Measurements from ENCODE around the gene COX7A2L. TPM values are rescaled to one million over a fixed set of nuclear protein-coding genes. Genes with fewer than 3 reads are reported as not detected.

The COX7A2L gene
- total and polyA plus RNA-seq, 10 of the 15 experiments (the other 5 are each of a cell fraction or from before 2014, with no cell fraction given): 134 to 532 (median 222) TPM

GRCh38 chr2:42312106-42312505 is 48.9 kb downstream of the COX7A2L start:
- Histone ChIP-seq H3K4me2 (ENCODE audit: control insufficient read depth, insufficient read depth) (no peak overlapping the region), H3K4me1 (ENCODE audit: control insufficient read depth, insufficient read depth, low read length) (no peaks in the 10 kb centered on the region), H3K27me3 (replicated peaks in 1 of 2; ENCODE audit: control insufficient read depth in 2 of 2, insufficient read depth in 2 of 2, low read length in 1 of 2) (no peaks in the 10 kb centered on the region), H3K9me3 (replicated peaks; ENCODE audit: control insufficient read depth, insufficient read depth, low read length) (no peaks in the 10 kb centered on the region), H4K20me1 (ENCODE audit: control insufficient read depth, insufficient read depth) (no peaks in the 10 kb centered on the region), H2AFZ (ENCODE audit: control insufficient read depth, low read depth, low read length) (no peak overlapping the region), H3K36me3 (ENCODE audit: control insufficient read depth in 2 of 2, insufficient read depth in 2 of 2, low read length in 1 of 2) (peaks cover 0 to 9% of the 10 kb centered on the region in 2 experiments; a peak in 2 of 4 replicates), H3K27ac (ENCODE audit: control insufficient read depth, insufficient read depth) (no peak overlapping the region), H3K79me2 (ENCODE audit: control insufficient read depth, insufficient read depth, low read length) (no peaks in the 10 kb centered on the region), H3K9ac (ENCODE audit: control insufficient read depth, insufficient read depth, low read length) (no peak overlapping the region), H3K4me3 (no peak overlapping the region)
- ATAC-seq: no peak
- FAIRE-seq: no peak
- intact Hi-C loops (cut with micrococcal nuclease; ENCODE audit: unreplicated experiment): no loop called here
- SMC1A ChIA-PET (ENCODE audit: uncharacterized antibody, unreplicated experiment): interaction anchor here (1.0 kb wide), 1 partner anchor 11 kb away, joined by 3 read pairs; no protein-coding TSS in a partner anchor
- in situ Hi-C loops (cut with MboI): no loop called here
- no peak for TF ChIP-seq RAD21 (IDR thresholded peaks at IDR 0.05; ENCODE audit: insufficient read depth, low read depth, low read length)
- TF ChIP-seq RAD51 (IDR thresholded peaks at IDR 0.05): no peak
- no peak for TF ChIP-seq DPF2 (IDR thresholded peaks at IDR 0.05)
- TF ChIP-seq CHD2 (IDR thresholded peaks at IDR 0.05; ENCODE audit: borderline replicate concordance, low read depth, low read length): no peak
- no peak for TF ChIP-seq NFIC (IDR thresholded peaks at IDR 0.05; ENCODE audit: low read depth, low read length)
- TF ChIP-seq ELK1 (IDR thresholded peaks at IDR 0.05; ENCODE audit: low read depth, low read length): no peak
- TF ChIP-seq, protein P1, sequence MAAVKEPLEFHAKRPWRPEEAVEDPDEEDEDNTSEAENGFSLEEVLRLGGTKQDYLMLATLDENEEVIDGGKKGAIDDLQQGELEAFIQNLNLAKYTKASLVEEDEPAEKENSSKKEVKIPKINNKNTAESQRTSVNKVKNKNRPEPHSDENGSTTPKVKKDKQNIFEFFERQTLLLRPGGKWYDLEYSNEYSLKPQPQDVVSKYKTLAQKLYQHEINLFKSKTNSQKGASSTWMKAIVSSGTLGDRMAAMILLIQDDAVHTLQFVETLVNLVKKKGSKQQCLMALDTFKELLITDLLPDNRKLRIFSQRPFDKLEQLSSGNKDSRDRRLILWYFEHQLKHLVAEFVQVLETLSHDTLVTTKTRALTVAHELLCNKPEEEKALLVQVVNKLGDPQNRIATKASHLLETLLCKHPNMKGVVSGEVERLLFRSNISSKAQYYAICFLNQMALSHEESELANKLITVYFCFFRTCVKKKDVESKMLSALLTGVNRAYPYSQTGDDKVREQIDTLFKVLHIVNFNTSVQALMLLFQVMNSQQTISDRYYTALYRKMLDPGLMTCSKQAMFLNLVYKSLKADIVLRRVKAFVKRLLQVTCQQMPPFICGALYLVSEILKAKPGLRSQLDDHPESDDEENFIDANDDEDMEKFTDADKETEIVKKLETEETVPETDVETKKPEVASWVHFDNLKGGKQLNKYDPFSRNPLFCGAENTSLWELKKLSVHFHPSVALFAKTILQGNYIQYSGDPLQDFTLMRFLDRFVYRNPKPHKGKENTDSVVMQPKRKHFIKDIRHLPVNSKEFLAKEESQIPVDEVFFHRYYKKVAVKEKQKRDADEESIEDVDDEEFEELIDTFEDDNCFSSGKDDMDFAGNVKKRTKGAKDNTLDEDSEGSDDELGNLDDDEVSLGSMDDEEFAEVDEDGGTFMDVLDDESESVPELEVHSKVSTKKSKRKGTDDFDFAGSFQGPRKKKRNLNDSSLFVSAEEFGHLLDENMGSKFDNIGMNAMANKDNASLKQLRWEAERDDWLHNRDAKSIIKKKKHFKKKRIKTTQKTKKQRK (IDR thresholded peaks at IDR 0.05; ENCODE audit: low read depth, low read length): no peak
- no TSS peak for BruUV-seq (replicated peaks)
- CTCF ChIA-PET: no interaction called here
- no peak for DNase-seq (ENCODE audit: low read depth, low spot score)
- 100% methylated on average over 4 of the region's 4 CpGs for WGBS (ENCODE audit: insufficient coverage, insufficient replicate concordance, low lambda C conversion rate, missing lambda C conversion rate)
- RAD21 ChIA-PET (ENCODE audit: unreplicated experiment): no interaction called here
- POLR2A ChIA-PET: no interaction called here

All from GM12878 (cell line).